Activated naive CD8-positive, alpha-beta T cell (primary cell): ENCODE measurements around the gene HOXD8.

ENCODE experiments used
- H3K27ac Mint-ChIP-seq: one replicate; pipeline ENCODE4 v1.8.0; 2021; ENCODE audit warnings: mixed read lengths
- H3K27me3 Mint-ChIP-seq: one replicate; pipeline ENCODE4 v1.8.0; 2021; ENCODE audit warnings: mixed read lengths
- H3K36me3 Mint-ChIP-seq: one replicate; pipeline ENCODE4 v1.8.0; 2021; ENCODE audit warnings: mixed read lengths
- H3K4me1 Mint-ChIP-seq: one replicate; pipeline ENCODE4 v1.8.0; 2021; ENCODE audit warnings: low read depth, mixed read lengths
- H3K4me3 Mint-ChIP-seq: one replicate; pipeline ENCODE4 v1.8.0; 2021; ENCODE audit warnings: mild to moderate bottlenecking, mixed read lengths
- H3K9me3 Mint-ChIP-seq: one replicate; pipeline ENCODE4 v1.8.0; 2021; ENCODE audit warnings: low read depth, mixed read lengths

Gene HOXD8

DNA sequence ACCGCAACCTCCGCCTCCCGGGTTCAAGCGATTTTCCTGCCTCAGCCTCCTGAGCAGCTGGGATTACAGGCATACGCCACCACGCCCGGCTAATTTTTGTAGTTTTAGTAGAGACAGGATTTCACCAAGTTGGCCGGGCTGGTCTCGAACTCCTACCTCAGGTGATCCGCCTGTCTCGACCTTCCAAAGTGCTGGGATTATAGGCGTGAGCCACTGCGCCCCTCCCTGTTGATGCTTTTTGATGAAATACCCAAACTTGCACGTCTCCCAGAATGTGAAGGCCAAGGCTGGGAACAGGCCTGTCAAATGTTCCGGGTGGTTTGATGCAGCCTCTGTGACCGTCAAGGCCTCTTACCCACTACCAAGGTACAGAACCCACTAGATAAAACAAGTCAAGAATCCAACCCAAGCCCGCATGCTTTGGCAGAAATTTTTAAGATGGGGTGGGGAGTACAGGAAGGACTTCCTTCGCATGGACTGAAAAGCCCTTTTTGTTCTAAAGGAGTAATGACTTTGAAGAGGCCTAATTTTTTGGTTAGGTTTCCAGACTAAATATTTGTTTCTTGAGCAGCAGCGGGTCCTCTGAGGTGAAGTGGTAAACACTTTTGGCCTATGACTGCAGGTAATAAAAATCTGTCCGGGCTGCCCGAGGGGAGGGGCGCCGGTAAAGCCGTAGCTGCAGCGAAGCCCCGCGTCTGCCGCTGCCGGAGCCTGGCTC is 42.0 kb upstream of the HOXD8 start:
- Mint-ChIP-seq H3K27ac (no peak overlapping the region), H3K4me1 (peaks cover 23% of the 10 kb centered on the region), H3K36me3 (peaks cover 5% of the 10 kb centered on the region), H3K27me3 (peaks cover 62% of the 10 kb centered on the region), H3K9me3 (no peaks in the 10 kb centered on the region), H3K4me3 (no peak overlapping the region)

DNA sequence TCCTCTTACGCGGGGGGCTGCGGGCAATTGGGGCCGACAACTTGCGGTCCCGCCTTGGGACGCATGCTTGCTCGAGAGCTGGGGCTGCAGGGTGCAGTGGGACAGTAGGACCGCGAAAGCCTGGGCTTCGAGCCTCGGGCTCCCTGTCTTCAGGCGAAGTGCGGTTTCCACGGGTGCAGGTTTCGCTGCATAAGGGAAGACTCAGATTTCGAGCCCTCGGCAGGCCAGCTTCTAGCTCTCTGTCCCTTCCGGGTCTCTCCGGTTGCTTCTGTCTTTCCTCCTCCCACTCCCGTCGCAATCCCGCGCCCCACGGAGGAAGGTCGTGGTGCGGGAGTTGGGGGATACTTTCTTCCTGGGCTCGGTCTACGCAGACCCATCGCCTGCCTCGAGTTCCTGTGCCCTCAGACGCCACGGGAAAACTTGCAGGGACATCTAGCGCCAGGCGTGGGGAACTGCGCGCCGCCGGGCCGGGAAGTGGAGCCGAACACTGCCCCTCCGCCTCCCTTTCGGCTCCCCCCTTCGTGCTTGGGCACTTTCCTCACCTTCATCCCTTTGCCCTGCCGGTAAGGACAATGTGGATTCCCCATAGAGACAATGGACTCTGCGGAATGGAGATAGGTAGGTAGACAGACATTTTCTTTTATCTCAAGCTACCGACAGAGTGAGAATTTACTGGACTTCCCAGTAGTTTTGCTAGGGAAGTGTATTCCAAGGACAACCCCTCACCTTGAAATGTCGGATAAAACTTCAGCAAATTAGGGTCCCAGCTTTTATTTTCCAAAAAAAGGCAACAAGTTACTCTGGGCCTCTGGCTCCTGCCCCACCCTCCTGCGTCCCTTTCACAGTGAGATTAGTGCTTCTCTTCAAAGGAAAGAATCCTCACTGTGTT is 41.2 kb upstream of the HOXD8 start:
- H3K27me3 Mint-ChIP-seq: peaks cover 57% of the 10 kb centered on the region
- H3K4me1 Mint-ChIP-seq: peaks cover 25% of the 10 kb centered on the region
- no peak overlapping the region for H3K27ac Mint-ChIP-seq
- no peaks in the 10 kb centered on the region for H3K9me3 Mint-ChIP-seq
- peaks cover 5% of the 10 kb centered on the region for H3K36me3 Mint-ChIP-seq
- H3K4me3 Mint-ChIP-seq: peak overlapping the region; percentile 60

- H3K36me3 Mint-ChIP-seq: peaks cover 9% of the 10 kb centered on the region
- peaks cover 4% of the 10 kb centered on the region for H3K9me3 Mint-ChIP-seq
- H3K27ac Mint-ChIP-seq: no peak overlapping the region
- peaks cover 34% of the 10 kb centered on the region for H3K4me1 Mint-ChIP-seq
- peaks cover 59% of the 10 kb centered on the region for H3K27me3 Mint-ChIP-seq
- H3K4me3 Mint-ChIP-seq: no peak overlapping the region
Observed at GRCh38 chr2:176088937-176089842, 40.3 kb upstream of the HOXD8 start.

DNA sequence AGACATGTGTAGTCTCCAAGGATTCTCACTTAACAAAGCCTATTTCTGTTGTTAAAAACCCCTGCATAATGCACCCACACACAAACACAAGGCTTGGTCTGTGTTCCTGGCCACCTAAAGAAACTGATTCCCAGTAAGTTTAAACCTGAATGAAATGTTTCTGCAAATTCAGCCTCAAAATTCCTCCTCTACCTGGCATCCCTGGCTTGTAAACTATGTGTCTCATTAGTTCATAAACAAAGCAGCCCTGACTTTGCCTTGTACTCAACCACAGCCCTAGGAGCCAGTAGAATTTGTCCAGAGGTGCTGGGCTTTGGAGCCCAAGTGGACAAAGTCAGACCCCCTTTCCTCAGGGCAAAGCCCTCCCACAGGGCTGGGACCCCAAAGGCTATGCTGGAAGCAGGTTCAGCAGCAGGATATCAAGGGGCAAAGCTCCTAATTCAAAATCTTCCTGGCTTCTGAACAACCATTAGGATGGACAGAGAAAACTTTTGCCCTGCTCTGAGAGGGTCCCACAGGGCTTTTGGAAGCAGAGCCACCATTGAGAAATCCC is 39.6 kb upstream of the HOXD8 start:
- no peak overlapping the region for H3K27ac Mint-ChIP-seq
- H3K9me3 Mint-ChIP-seq: peaks cover 4% of the 10 kb centered on the region
- H3K36me3 Mint-ChIP-seq: peaks cover 9% of the 10 kb centered on the region
- H3K4me3 Mint-ChIP-seq: no peak overlapping the region
- H3K4me1 Mint-ChIP-seq: peaks cover 34% of the 10 kb centered on the region
- peaks cover 61% of the 10 kb centered on the region for H3K27me3 Mint-ChIP-seq

GRCh38 chr2:176090862-176091261 is 38.6 kb upstream of the HOXD8 start:
- Mint-ChIP-seq H3K36me3 (peaks cover 9% of the 10 kb centered on the region), H3K9me3 (peaks cover 4% of the 10 kb centered on the region), H3K27me3 (peaks cover 68% of the 10 kb centered on the region), H3K4me3 (peak overlapping the region; percentile 0), H3K27ac (no peak overlapping the region), H3K4me1 (peaks cover 34% of the 10 kb centered on the region)

DNA sequence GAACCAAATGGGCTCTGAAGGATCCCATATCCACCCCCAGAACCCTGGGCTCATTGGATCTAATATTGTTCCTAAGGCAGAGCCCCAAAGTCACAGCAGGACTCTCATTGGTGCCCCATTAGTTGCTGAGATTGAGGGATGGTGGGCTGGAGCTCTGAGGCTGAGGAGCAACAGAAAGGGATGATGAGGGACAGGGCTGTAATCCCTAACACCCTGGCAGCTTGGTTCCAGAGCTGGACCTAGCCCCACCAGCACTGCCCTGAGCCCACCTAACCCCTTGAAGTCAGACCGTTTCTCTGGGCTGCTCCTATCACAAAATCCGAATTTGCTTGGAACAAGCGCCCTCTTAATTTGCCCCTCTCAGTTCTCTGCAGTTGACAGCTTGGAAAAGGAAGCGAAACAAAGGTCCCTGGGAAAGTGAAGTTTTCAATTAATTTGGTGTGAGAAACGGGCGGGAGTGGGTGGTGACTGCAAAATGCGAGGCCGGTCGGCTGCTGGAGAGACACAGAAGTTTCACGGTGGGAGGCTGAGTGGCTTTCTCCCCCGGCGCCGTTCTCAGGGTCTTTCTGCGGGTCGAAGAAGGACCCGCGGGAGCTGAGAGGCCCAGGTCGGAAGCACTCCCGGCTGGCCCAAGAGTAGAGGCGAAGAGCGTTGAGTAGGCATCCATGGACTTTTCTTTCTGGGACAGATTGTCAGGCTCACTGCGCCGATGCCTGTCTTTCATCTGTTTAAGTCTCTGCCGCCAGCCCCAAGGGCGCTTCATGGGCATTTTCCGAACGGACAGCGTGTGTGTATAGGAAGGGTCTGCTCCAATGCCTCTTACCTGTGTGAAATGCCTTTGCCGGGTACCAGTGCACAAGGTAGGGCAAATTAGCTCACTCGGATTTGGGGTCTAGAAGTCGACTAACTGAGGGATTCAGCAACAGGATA is 37.9 kb upstream of the HOXD8 start:
- H3K27ac Mint-ChIP-seq: no peak overlapping the region

DNA sequence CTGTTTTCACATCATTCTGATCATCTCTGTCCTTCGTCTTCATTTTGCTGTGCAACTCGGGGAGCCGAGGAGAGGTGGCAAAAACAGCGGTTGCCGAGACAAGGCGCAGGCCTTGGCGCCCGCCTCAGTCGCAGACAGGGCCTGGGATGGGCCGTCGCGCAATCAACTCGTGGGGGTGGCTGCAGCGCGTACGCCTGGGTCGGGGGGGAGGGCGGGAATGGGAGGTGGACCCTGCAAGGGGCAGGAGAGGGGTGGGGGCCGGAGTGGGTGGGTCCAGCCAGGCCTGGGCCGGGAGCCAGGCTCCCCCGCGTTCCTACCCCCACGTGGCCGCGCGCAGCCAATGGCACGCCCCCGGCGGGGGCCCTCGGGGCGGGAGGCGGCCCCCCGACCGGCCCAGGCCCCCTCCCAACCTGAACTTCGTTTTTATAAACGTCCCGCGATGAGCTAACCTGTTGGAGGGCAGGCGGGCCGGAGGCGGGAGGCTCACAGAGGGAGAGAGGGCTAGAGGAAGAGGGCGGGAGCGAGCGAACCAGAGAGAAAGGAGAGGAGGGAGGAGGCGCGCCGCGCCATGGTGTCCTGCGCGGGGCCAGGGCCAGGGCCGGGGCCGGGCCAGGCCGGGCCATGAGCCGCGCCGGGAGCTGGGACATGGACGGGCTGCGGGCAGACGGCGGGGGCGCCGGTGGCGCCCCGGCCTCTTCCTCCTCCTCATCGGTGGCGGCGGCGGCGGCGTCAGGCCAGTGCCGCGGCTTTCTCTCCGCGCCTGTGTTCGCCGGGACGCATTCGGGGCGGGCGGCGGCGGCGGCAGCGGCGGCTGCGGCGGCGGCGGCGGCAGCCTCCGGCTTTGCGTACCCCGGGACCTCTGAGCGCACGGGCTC is 37.0 kb upstream of the HOXD8 start, which contains the start of gene HOXD13:
TSS of gene HOXD13 (plus strand) at position 452 of the 875 bp plus-strand sequence. CDS start at position 622, 170 bp downstream.
- H3K36me3 Mint-ChIP-seq: peaks cover 4% of the 10 kb centered on the region
- peaks cover 70% of the 10 kb centered on the region for H3K27me3 Mint-ChIP-seq
- H3K9me3 Mint-ChIP-seq: peaks cover 4% of the 10 kb centered on the region
- peak within 1 kb of the TSS; percentile 70 for H3K4me3 Mint-ChIP-seq
- H3K4me1 Mint-ChIP-seq: peaks cover 38% of the 10 kb centered on the region
- no peak within 1 kb of the TSS for H3K27ac Mint-ChIP-seq

More for the DNA sequence above, 37.9 kb upstream of the HOXD8 start:
- Mint-ChIP-seq H3K4me3 (peak overlapping the region; percentile 70), H3K36me3 (peaks cover 9% of the 10 kb centered on the region), H3K9me3 (peaks cover 4% of the 10 kb centered on the region), H3K27me3 (peaks cover 71% of the 10 kb centered on the region), H3K4me1 (peaks cover 34% of the 10 kb centered on the region)

- peak overlapping the region; percentile 66 for H3K27ac Mint-ChIP-seq
- peaks cover 4% of the 10 kb centered on the region for H3K36me3 Mint-ChIP-seq
- peak overlapping the region; percentile 64 for H3K4me3 Mint-ChIP-seq
- H3K4me1 Mint-ChIP-seq: peaks cover 40% of the 10 kb centered on the region
- H3K27me3 Mint-ChIP-seq: peaks cover 70% of the 10 kb centered on the region
- peaks cover 4% of the 10 kb centered on the region for H3K9me3 Mint-ChIP-seq
Observed at GRCh38 chr2:176093145-176093897, 36.2 kb upstream of the HOXD8 start.

DNA sequence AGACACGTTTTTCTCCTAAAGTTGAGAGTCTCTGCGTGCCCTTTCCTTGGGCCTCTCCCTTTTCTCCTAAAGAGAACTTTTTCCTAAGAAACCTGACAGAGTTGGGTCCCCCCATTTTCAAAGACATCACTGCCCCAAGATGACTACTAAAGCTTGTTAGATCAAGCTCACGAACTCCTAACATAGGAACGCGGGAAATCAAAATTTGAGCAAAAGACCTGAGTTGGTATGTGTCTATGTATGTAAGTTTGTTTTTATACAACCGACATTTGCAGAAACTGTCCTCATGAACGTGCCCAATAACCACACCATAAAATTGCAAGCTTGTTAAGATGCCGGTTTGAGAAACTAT is 35.6 kb upstream of the HOXD8 start:
- H3K27me3 Mint-ChIP-seq: peaks cover 72% of the 10 kb centered on the region
- peak overlapping the region; percentile 64 for H3K4me3 Mint-ChIP-seq
- H3K9me3 Mint-ChIP-seq: peaks cover 4% of the 10 kb centered on the region
- peak overlapping the region; percentile 66 for H3K27ac Mint-ChIP-seq
- peaks cover 37% of the 10 kb centered on the region for H3K4me1 Mint-ChIP-seq
- H3K36me3 Mint-ChIP-seq: peaks cover 4% of the 10 kb centered on the region

- Mint-ChIP-seq H3K36me3 (peaks cover 4% of the 10 kb centered on the region), H3K27ac (no peak overlapping the region), H3K4me3 (no peak overlapping the region), H3K4me1 (peaks cover 37% of the 10 kb centered on the region), H3K27me3 (peaks cover 72% of the 10 kb centered on the region), H3K9me3 (peaks cover 4% of the 10 kb centered on the region)
Observed at GRCh38 chr2:176094349-176094748, 35.2 kb upstream of the HOXD8 start.

GRCh38 chr2:176095421-176095820 is 34.1 kb upstream of the HOXD8 start:
- H3K36me3 Mint-ChIP-seq: peaks cover 4% of the 10 kb centered on the region
- peak overlapping the region; percentile 13 for H3K4me3 Mint-ChIP-seq
- peaks cover 66% of the 10 kb centered on the region for H3K27me3 Mint-ChIP-seq
- H3K4me1 Mint-ChIP-seq: peaks cover 39% of the 10 kb centered on the region
- peaks cover 4% of the 10 kb centered on the region for H3K9me3 Mint-ChIP-seq
- no peak overlapping the region for H3K27ac Mint-ChIP-seq

- H3K4me1 Mint-ChIP-seq: peaks cover 38% of the 10 kb centered on the region
- H3K9me3 Mint-ChIP-seq: peaks cover 4% of the 10 kb centered on the region
- peaks cover 62% of the 10 kb centered on the region for H3K27me3 Mint-ChIP-seq
- no peak overlapping the region for H3K27ac Mint-ChIP-seq
- peak overlapping the region; percentile 80 for H3K4me3 Mint-ChIP-seq
- H3K36me3 Mint-ChIP-seq: peaks cover 4% of the 10 kb centered on the region
Observed at GRCh38 chr2:176096243-176096985, 33.1 kb upstream of the HOXD8 start.
